ENCODE measurements around the gene FBXO38. TPM values are rescaled to one million over a fixed set of nuclear protein-coding genes. Genes with fewer than 3 reads are reported as not detected.

FBXO38 gene
- total and polyA plus RNA-seq, 2 of the 13 experiments (the other 11 are each of a cell fraction or from before 2014, with no cell fraction given): 24.8 to 35.9 TPM

- Histone ChIP-seq H3K27me3 (ENCODE audit: control insufficient read depth in 1 of 2, insufficient read depth in 2 of 2, low read length in 2 of 2) (no peaks in the 10 kb centered on the region), H2AFZ (ENCODE audit: low read length) (no peak overlapping the region), H3K79me2 (ENCODE audit: insufficient read depth, low read length) (no peaks in the 10 kb centered on the region), H3K9ac (ENCODE audit: insufficient read depth, low read depth, low read length) (no peak overlapping the region), H4K20me1 (ENCODE audit: insufficient read depth, low read length) (no peaks in the 10 kb centered on the region), H3K4me3 (replicated peaks in 1 of 3; ENCODE audit: insufficient read depth in 1 of 3, low read depth in 2 of 3, low read length in 3 of 3) (no peak overlapping the region), H3K27ac (ENCODE audit: extremely low read length, insufficient read depth, low read length) (no peak overlapping the region), H3K36me3 (replicated peaks in 1 of 2; ENCODE audit: control insufficient read depth in 1 of 2, insufficient read depth in 2 of 2, low read length in 2 of 2) (no peaks in the 10 kb centered on the region), H3K4me1 (ENCODE audit: insufficient read depth, low read length) (no peaks in the 10 kb centered on the region), H3K4me2 (ENCODE audit: low read depth, low read length) (no peak overlapping the region), H3K9me3 (ENCODE audit: low read length) (no peaks in the 10 kb centered on the region)
- 10% methylated on average over 2 of the region's 2 CpGs for WGBS (ENCODE audit: low lambda C conversion rate)
- ChIA-PET CTCF (ENCODE audit: low intra/inter-chr PET ratio, low total read pairs) (no interaction called here), POLR2A (no interaction called here)
- BruUV-seq (replicated peaks): no TSS peak
- ATAC-seq: no peak
- intact Hi-C loops (cut with micrococcal nuclease; ENCODE audit: unreplicated experiment) (no loop called here), in situ Hi-C loops (cut with HindIII; ENCODE audit: extremely low pct_ligation_motif_present, low pct_unique_long_range_greater_than_20kb) (loop anchor here (10.0 kb wide), 2 partner anchors 197 to 417 kb away; no protein-coding TSS in a partner anchor)
- FAIRE-seq: no peak
- TF ChIP-seq ZNF570 (CRISPR knock-in tag; IDR thresholded peaks at IDR 0.05; ENCODE audit: borderline replicate concordance) (no peak), MEIS1 (CRISPR knock-in tag; IDR thresholded peaks at IDR 0.05; ENCODE audit: borderline replicate concordance) (no peak), ARID5B (CRISPR knock-in tag; IDR thresholded peaks at IDR 0.05) (no peak), FLYWCH1 (CRISPR knock-in tag; IDR thresholded peaks at IDR 0.05) (no peak), ZNF143 (CRISPR knock-in tag; IDR thresholded peaks at IDR 0.05) (no peak)
- DNase-seq (ENCODE audit: low spot score): no peak
These were observed 11.5 kb upstream of the FBXO38 start for GRCh38 chr5:148372166-148372725.

All from HepG2 (cell line).